WTC11 (cell line): ENCODE results near the gene CPNE5.

ENCODE experiments used
- AFF4 ChIP-seq: sonication (generic); formaldehyde crosslinking; IDR thresholded peaks from 2 replicates; pipeline ENCODE4 v1.8.1; 2023; ENCODE audit warnings: mild to moderate bottlenecking, missing genetic modification reagents, borderline replicate concordance
- CREM ChIP-seq: sonication (generic); formaldehyde crosslinking; IDR thresholded peaks from 2 replicates; pipeline ENCODE4 v1.8.1; 2022; ENCODE audit warnings: mild to moderate bottlenecking, missing genetic modification reagents, moderate library complexity
- CTCF ChIP-seq: fragments of 200-600 bp; IDR thresholded peaks from 2 replicates; pipeline ENCODE4 v1.8.0; 2022; ENCODE audit warnings: antibody characterized with exemption
- ESRRA ChIP-seq: sonication (generic); formaldehyde crosslinking; IDR thresholded peaks from 2 replicates; pipeline ENCODE4 v1.8.1; 2022; ENCODE audit warnings: mild to moderate bottlenecking, missing genetic modification reagents, borderline replicate concordance
- KAT7 ChIP-seq: sonication (generic); formaldehyde crosslinking; IDR thresholded peaks from 2 replicates; pipeline ENCODE4 v1.8.1; 2023; ENCODE audit warnings: missing genetic modification reagents, mild to moderate bottlenecking, borderline replicate concordance
- TCF7 ChIP-seq: sonication (generic); formaldehyde crosslinking; IDR thresholded peaks from 2 replicates; pipeline ENCODE4 v1.8.0; 2022; ENCODE audit warnings: mild to moderate bottlenecking, low read depth, missing genetic modification reagents, moderate library complexity
- ZNF232 ChIP-seq: sonication (generic); formaldehyde crosslinking; IDR thresholded peaks from 2 replicates; pipeline ENCODE4 v1.8.0; 2022; ENCODE audit warnings: mild to moderate bottlenecking, missing genetic modification reagents
- ZNF281 ChIP-seq: sonication (generic); formaldehyde crosslinking; IDR thresholded peaks from 2 replicates; pipeline ENCODE4 v1.8.0; 2023; ENCODE audit warnings: mild to moderate bottlenecking, missing genetic modification reagents
- TF ChIP-seq, protein P1 (sequence below): sonication (generic); formaldehyde crosslinking; IDR thresholded peaks from 2 replicates; pipeline ENCODE4 v1.8.1; 2023; ENCODE audit warnings: mild to moderate bottlenecking, missing genetic modification reagents, moderate library complexity
- TF ChIP-seq, protein P2 (sequence below): sonication (generic); formaldehyde crosslinking; IDR thresholded peaks from 2 replicates; pipeline ENCODE4 v1.8.0; 2022; ENCODE audit warnings: mild to moderate bottlenecking, missing genetic modification reagents

DNA sequence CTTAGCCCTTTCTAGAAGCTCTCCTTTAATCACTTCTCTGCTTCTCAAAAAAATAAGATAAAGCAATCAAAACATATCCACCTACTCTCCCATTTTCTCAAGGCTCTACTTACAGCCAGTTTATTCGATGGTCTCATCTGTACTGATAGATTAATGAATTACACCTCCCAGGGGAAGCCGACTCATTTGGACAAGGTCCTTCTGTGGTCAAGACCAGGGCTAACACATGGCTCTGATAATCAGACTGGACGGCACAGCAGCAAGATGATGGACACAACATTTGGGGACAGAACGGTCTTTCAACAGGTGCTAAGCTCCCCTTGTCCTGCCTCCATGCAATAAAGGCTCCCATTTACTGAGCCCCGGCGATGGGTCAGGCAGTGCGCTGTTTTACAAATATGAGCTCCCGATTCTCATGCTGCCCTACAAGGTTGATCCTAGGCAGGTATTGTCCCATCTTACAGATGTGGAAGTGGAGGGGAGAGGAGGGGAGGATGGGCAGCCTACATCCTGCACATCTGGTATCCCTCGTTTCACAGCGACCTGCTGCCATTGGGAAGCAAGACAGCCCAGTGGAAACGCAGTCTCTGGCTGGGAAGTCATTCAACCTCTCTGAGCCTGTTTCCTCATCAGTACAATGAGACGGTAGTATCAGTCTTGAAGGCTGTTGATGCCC lies 15.7 kb downstream of the CPNE5 start:
- TF ChIP-seq ZNF232 (CRISPR knock-in tag) (no peak), CTCF (no peak), ZNF281 (CRISPR knock-in tag) (no peak), AFF4 (CRISPR knock-in tag) (no peak), CREM (no peak), TCF7 (CRISPR knock-in tag) (no peak), ESRRA (CRISPR knock-in tag) (no peak), KAT7 (CRISPR knock-in tag) (no peak)
- TF ChIP-seq, protein P1, sequence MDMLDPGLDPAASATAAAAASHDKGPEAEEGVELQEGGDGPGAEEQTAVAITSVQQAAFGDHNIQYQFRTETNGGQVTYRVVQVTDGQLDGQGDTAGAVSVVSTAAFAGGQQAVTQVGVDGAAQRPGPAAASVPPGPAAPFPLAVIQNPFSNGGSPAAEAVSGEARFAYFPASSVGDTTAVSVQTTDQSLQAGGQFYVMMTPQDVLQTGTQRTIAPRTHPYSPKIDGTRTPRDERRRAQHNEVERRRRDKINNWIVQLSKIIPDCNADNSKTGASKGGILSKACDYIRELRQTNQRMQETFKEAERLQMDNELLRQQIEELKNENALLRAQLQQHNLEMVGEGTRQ (CRISPR knock-in tag) = no peak
- TF ChIP-seq, protein P2, sequence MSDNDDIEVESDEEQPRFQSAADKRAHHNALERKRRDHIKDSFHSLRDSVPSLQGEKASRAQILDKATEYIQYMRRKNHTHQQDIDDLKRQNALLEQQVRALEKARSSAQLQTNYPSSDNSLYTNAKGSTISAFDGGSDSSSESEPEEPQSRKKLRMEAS (CRISPR knock-in tag) = no peak
